Uterus (tissue), 4 donors: ENCODE data around the gene OGFOD1. TPM values are rescaled to one million over a fixed set of nuclear protein-coding genes. Genes with fewer than 3 reads are reported as not detected.

Source experiments
- DNase-seq, 2 donors: peaks; one replicate each; pipeline ENCODE4 v3.0.0-alpha.2; 2019 to 2020
- H3K27ac ChIP-seq, 2 donors: fragments of 200-600 bp; sonication (generic); 1 replicate in 1 of 2; 2 replicates in 1 of 2; pipeline ENCODE4 v1.5.1; 2016 to 2018
- H3K27me3 ChIP-seq, 2 donors: fragments of 200-600 bp; sonication (generic); one replicate each; pipeline ENCODE4 v1.5.1; 2018 to 2019; ENCODE audit warnings: control low read depth in 1 of 2
- H3K36me3 ChIP-seq, 2 donors: fragments of 200-600 bp; sonication (generic); one replicate each; pipeline ENCODE4 v1.5.1; 2019; ENCODE audit warnings: control low read depth in 1 of 2
- H3K4me1 ChIP-seq, 2 donors: fragments of 200-600 bp; sonication (generic); one replicate each; pipeline ENCODE4 v1.5.1; 2018 to 2019; ENCODE audit warnings: control low read depth in 1 of 2
- H3K4me3 ChIP-seq, 2 donors: fragments of 200-600 bp; sonication (generic); 1 replicate in 1 of 2; 2 replicates in 1 of 2; pipeline ENCODE4 v1.5.1; 2018 to 2019; ENCODE audit warnings: mild to moderate bottlenecking in 1 of 2
- H3K9me3 ChIP-seq, 2 donors: fragments of 200-600 bp; sonication (generic); one replicate each; pipeline ENCODE4 v1.5.1; 2019; ENCODE audit warnings: control low read depth in 1 of 2
- POLR2A ChIP-seq, 2 donors: fragments of 450-650 bp; IDR thresholded peaks; one replicate each; pipeline ENCODE4 v1.6.1; 2016; ENCODE audit warnings: antibody characterized with exemption in 2 of 2, mild to moderate bottlenecking in 1 of 2, moderate library complexity in 1 of 2
- intact Hi-C: fragments of 100-400 bp; cut with DNase I; formaldehyde crosslinking; loops from one replicate; pipeline ENCODE4 v1.15.1; 2023; ENCODE audit warnings: low total_unique reads
- total RNA-seq, 4 donors: library from RNA; depleted of rRNA in 3 of 4; stranded (reverse); fragments of >200 nt in 3 of 4; gene quantifications; one replicate each; pipeline versions ENCODE4 v1.1.0 to v1.2.4, GENCODE V29; 2014 to 2023
- TF ChIP-seq, protein P1 (sequence below), 4 experiments: fragments of 200-600 bp in 2 of 4; fragments of 450-650 bp in 2 of 4; sonication (generic) in 2 of 4; IDR thresholded peaks; one replicate each; pipeline ENCODE4 v1.5.1; 2016 to 2019; ENCODE audit warnings: antibody characterized with exemption in 4 of 4, mild to moderate bottlenecking in 2 of 4, moderate library complexity in 1 of 4
- donor health status: DM: yes; HTN: yes; CAD: no.

OGFOD1 gene
- total RNA-seq, 4 donors from 2014 or later: 5.0 to 78.9 (median 20.3) TPM

DNA sequence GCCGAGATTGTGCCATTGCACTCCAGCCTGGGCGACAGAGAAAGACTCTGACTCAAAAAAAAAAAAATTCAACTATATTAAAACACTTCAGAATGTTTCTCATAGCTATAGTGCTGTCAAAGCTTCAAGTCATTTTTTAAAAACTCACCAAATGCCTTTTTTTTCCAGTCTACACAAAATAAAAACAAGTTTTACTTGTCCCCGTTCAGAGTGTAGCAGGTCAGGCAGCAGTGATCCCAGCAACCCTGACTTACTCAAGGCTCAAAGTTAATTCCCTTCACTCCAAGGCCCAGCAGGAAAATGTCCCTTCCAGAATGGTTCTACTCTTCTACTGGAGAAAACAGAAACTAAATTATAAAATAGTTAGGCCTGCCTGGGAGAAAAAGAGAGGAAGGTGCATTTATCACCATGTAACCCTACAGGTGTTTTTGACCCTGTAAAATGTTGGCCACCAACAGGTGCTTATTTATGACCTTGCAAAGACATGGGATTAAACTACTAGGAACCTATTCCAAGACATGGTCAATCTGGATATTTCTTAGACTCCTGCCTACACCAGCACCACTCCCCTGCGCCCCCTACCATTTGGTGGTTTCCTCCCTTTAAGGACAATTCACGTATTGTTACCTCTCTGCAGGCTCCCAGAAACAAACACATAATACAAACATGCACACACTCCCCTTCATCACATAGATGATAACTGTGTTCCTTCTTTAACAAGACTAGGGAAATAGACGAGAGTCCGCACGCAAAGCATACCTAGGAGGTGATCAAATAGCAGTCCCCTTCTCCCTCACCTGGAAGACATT is 31.4 kb upstream of the OGFOD1 start:
- Histone ChIP-seq H3K27ac (no peak overlapping the region), H3K4me1 (peaks cover 0 to 4% of the 10 kb centered on the region in 2 donors), H3K27me3 (no peaks in the 10 kb centered on the region), H3K36me3 (no peaks in the 10 kb centered on the region), H3K9me3 (no peaks in the 10 kb centered on the region), H3K4me3 (no peak overlapping the region)
- intact Hi-C loops: no loop called here
- DNase-seq: no peak
- TF ChIP-seq, protein P1, sequence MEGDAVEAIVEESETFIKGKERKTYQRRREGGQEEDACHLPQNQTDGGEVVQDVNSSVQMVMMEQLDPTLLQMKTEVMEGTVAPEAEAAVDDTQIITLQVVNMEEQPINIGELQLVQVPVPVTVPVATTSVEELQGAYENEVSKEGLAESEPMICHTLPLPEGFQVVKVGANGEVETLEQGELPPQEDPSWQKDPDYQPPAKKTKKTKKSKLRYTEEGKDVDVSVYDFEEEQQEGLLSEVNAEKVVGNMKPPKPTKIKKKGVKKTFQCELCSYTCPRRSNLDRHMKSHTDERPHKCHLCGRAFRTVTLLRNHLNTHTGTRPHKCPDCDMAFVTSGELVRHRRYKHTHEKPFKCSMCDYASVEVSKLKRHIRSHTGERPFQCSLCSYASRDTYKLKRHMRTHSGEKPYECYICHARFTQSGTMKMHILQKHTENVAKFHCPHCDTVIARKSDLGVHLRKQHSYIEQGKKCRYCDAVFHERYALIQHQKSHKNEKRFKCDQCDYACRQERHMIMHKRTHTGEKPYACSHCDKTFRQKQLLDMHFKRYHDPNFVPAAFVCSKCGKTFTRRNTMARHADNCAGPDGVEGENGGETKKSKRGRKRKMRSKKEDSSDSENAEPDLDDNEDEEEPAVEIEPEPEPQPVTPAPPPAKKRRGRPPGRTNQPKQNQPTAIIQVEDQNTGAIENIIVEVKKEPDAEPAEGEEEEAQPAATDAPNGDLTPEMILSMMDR (IDR thresholded peaks at IDR 0.05): no peak
- TF ChIP-seq POLR2A (IDR thresholded peaks at IDR 0.05): no peak

DNA sequence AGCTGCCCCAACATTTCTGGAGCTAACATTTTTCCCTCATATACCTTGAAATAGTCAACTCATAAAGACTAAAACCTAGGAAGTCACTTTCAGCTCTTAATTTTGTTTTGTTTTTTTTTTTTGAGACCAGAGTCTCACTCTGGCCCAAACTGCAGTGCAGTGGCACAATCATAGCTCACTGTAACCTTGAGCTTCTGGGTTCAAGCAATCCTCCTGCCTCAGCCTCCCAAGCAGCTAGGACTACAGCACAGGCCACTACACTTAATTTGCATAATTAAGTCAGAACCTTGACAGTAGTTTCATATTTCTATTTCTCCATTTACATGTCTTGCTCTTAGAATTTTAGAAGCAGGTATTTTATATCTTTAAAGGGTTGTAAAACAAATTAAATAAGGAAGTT is 30.7 kb upstream of the OGFOD1 start:
- no peak for TF ChIP-seq POLR2A (IDR thresholded peaks at IDR 0.05)
- TF ChIP-seq, protein P1 (IDR thresholded peaks at IDR 0.05): no peak
- no peak for DNase-seq
- no peak overlapping the region for H3K27ac ChIP-seq
- no peaks in the 10 kb centered on the region for H3K9me3 ChIP-seq
- H3K36me3 ChIP-seq: no peaks in the 10 kb centered on the region
- intact Hi-C loops: no loop called here
- no peaks in the 10 kb centered on the region for H3K27me3 ChIP-seq
- no peak overlapping the region for H3K4me3 ChIP-seq
- peaks cover 0 to 4% of the 10 kb centered on the region in 2 donors for H3K4me1 ChIP-seq

DNA sequence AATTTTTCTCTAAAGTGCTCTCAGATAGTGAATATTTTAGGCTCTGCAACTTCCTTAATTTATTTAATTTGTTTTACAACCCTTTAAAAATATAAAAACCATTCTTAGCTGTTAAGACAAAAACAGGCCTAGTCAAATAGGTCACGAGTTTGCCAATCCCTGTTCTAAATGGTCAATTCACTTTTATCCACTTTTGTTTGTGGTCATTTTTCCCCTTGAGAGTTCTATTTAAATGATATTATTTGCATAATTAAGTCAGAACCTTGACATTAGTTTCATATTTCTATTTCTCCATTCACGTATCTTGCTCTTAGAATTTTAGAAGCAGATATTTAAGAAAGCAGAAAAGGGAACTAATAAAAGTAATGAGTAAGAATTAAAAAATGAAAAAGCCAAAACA is 30.0 kb upstream of the OGFOD1 start:
- H3K36me3 ChIP-seq: no peaks in the 10 kb centered on the region
- peaks cover 0 to 4% of the 10 kb centered on the region in 2 donors for H3K4me1 ChIP-seq
- H3K4me3 ChIP-seq: no peak overlapping the region
- intact Hi-C loops: no loop called here
- H3K27me3 ChIP-seq: no peaks in the 10 kb centered on the region
- no peak for DNase-seq
- no peak overlapping the region for H3K27ac ChIP-seq
- TF ChIP-seq POLR2A (IDR thresholded peaks at IDR 0.05): no peak
- TF ChIP-seq, protein P1 (IDR thresholded peaks at IDR 0.05): no peak
- no peaks in the 10 kb centered on the region for H3K9me3 ChIP-seq

DNA sequence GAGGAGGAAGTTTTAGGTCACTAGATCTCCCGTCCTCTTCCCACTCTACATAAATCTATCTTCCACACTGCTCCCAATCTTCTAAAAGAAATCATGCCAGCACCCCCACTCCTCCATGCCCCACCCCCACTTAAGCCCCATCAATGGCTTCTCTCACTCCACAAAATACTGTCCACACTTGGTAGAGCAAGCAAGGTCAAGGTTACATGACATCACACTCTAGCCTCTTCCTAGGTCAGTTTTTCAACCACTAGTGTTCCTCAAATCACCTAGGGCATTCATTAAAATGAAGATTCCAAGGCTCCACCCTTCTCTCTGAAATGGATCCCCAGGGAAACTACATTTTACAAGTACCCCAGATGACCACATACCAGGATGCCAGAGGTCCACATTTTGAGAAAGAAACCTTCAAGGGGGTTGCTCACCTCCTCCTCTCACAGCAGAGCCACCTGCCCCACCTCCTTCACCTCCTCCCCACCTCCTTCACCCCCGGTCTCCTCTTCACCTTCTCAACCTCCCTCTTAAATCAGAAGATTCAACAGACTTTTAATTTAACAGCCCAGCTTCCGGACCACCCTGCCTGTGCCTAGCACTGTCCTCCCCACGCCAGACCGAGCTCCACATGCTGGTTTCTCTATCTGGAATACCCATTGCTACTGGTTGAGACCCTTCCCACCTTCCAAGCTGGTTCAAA is 29.2 kb upstream of the OGFOD1 start:
- no peaks in the 10 kb centered on the region for H3K27me3 ChIP-seq
- peaks cover 0 to 4% of the 10 kb centered on the region in 2 donors for H3K4me1 ChIP-seq
- TF ChIP-seq, protein P1 (IDR thresholded peaks at IDR 0.05): no peak
- no peak for TF ChIP-seq POLR2A (IDR thresholded peaks at IDR 0.05)

DNA sequence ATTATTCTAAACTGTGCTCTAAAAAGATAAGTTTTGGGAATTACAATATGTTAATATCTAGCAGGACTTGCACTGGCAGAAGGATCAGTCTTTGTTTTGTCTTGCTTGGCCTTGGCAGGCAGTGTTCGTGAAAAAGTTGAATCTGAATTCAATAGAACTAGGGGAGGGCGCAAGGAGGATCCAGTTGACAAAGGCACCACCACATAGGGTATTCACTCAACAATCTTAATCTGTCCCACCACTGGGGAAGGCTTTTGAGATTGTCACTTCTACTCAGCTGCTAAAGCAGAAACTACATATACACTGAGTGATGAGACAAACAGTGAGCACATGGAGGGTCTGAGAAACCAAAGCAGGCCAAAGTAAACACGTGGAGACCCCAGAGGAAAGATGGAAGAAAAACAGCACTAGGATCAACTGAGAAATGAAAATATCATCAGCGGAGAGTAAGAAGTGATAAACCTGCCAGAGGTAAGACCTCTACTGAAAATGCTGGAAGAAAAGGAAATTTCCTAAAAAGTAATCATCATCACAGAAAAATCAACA is 28.4 kb upstream of the OGFOD1 start:
- peaks cover 0 to 4% of the 10 kb centered on the region in 2 donors for H3K4me1 ChIP-seq
- no peaks in the 10 kb centered on the region for H3K9me3 ChIP-seq
- no peaks in the 10 kb centered on the region for H3K36me3 ChIP-seq
- no peak overlapping the region for H3K27ac ChIP-seq
- TF ChIP-seq, protein P1 (IDR thresholded peaks at IDR 0.05): no peak
- no peak for TF ChIP-seq POLR2A (IDR thresholded peaks at IDR 0.05)
- no peak overlapping the region for H3K4me3 ChIP-seq
- no peak for DNase-seq
- intact Hi-C loops: no loop called here
- no peaks in the 10 kb centered on the region for H3K27me3 ChIP-seq

More for the DNA sequence above, 29.2 kb upstream of the OGFOD1 start:
- H3K9me3 ChIP-seq: no peaks in the 10 kb centered on the region
- no peak for DNase-seq
- H3K4me3 ChIP-seq: no peak overlapping the region
- no peaks in the 10 kb centered on the region for H3K36me3 ChIP-seq
- intact Hi-C loops: no loop called here
- H3K27ac ChIP-seq: no peak overlapping the region
